ENCODE measurements around the gene DAG1.
A peak's percentile ranks its signal among the peaks of the same experiment; 100 is the strongest.

Gene DAG1

GRCh38 chr3:49536875-49537533, 66.9 kb downstream of the DAG1 start:
- in situ Hi-C loops (cut with MboI; ENCODE audit: low sequenced_read_pairs, unreplicated experiment) = no loop called here
- DNase-seq (ENCODE audit: low spot score) = no peak
- no peak for TF ChIP-seq CTCF (IDR thresholded peaks at IDR 0.05; ENCODE audit: borderline replicate concordance, control extremely low read depth, extremely low read depth, insufficient read depth, missing control alignments)

- DNase-seq (ENCODE audit: low spot score) = peak; percentile 97
- in situ Hi-C loops (cut with MboI; ENCODE audit: low sequenced_read_pairs, unreplicated experiment) = loop anchor here (10.0 kb wide), 1 partner anchor 135 kb away; the partner anchor contains the start of gene APEH
- peak; percentile 86 for TF ChIP-seq CTCF (IDR thresholded peaks at IDR 0.05; ENCODE audit: borderline replicate concordance, control extremely low read depth, extremely low read depth, insufficient read depth, missing control alignments)
These were observed 69.8 kb downstream of the DAG1 start for GRCh38 chr3:49539659-49540560.

GRCh38 chr3:49552087-49552486, 82.0 kb downstream of the DAG1 start:
- in situ Hi-C loops (cut with MboI; ENCODE audit: low sequenced_read_pairs, unreplicated experiment) = no loop called here
- DNase-seq (ENCODE audit: low spot score) = no peak
- no peak for TF ChIP-seq CTCF (IDR thresholded peaks at IDR 0.05; ENCODE audit: borderline replicate concordance, control extremely low read depth, extremely low read depth, insufficient read depth, missing control alignments)

DNA sequence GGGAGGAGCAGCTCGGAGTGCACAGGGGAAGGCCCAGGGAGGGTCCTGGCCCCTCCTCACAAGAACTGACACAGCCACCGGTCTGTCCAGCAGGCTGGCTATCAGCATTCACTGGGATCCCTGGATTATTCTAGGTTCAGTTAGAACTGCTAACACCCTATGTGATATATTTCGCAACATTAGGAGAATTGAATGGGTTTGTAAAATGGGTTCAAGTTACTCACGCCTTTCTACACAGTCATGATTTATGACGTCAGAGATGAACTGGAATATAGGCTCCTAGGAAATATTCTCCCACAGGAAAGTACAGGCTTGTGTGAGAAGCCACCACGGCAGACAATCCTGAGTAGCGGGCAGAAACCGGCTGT, 83.2 kb downstream of the DAG1 start:
- TF ChIP-seq CTCF (IDR thresholded peaks at IDR 0.05; ENCODE audit: borderline replicate concordance, control extremely low read depth, extremely low read depth, insufficient read depth, missing control alignments) = no peak
- in situ Hi-C loops (cut with MboI; ENCODE audit: low sequenced_read_pairs, unreplicated experiment) = no loop called here
- DNase-seq (ENCODE audit: low spot score) = no peak

DNA sequence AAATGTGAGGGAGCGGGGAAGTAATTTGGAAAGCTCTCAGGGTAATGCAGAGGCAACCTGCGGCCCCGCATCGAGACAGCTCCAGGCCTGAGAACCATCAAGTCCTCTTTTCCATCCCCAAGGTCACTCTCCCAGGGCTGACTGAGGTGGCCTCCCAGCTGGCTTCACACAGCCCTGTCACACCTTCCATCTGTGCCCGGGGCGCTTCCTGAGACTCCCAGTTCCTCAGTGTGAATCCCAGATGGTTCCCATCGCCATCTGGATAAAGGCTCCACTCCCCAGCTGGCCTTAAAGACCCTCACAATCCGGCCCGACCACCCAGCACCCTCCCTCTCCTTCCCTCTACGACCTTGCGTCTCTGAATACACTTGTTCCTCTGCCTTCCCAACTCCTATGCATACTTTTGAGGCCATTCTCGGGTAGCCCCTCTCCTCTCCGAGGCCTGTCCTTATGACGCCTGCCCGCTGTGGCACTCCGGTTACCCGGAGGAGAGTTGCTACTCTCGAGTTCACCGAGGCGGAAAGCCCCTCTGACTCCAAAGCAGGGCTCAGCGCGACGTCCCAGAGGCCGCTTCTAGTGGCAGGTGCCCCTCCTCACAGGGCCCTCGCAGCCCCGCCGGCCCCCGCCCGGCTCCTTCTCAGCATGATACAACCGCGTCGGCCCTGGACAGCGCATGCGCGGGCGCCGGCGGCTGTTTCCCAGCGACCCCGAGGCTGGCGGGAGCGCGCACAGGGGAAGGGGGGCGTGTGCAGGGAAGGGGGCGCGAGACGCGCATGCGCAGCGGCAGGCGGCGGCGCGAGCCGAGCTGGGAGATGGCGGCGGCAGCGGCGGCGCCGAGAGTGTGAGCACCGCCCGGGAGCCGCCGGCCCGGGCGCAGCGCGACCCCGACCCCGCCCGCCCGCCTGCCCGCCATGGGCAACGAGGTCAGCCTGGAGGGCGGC, 83.9 kb downstream of the DAG1 start, which contains the start of gene BSN:
BSN (plus strand) TSS at position 786 of the 941 bp plus-strand sequence; CDS start at position 912, 126 bp downstream.
- peak; percentile 100 for DNase-seq (ENCODE audit: low spot score)
- in situ Hi-C loops (cut with MboI; ENCODE audit: low sequenced_read_pairs, unreplicated experiment) = no loop called here
- no peak for TF ChIP-seq CTCF (IDR thresholded peaks at IDR 0.05; ENCODE audit: borderline replicate concordance, control extremely low read depth, extremely low read depth, insufficient read depth, missing control alignments)
